NCI-H2029 (cell line): ENCODE data around the gene MNX1.

ENCODE experiments used
- DNase-seq: peaks from one replicate; lab custom pipeline; 2025; lab: John Stamatoyannopoulos, UW

Gene MNX1

DNA sequence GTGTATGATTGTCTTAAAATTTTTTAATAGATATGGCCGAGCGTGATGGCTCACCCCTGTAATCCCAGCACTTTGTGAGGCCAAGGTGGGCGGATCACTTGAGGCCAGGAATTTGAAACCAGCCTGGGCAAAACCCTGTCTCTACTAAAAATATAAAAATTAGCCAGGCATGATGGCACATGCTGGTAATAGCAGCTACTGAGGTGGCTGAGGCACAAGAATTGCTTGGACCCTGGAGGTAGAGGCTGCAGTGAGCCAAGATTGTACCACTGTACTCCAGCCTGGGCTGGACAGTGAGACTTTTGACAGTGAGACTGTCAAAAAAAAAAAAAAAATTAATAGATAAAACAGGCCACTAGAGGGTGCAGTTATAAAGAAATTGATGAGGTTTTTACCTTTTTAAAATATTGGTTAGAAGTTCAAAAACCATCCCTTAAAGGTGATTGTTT, 40.5 kb downstream of the MNX1 start:
- DNase-seq: no peak

DNA sequence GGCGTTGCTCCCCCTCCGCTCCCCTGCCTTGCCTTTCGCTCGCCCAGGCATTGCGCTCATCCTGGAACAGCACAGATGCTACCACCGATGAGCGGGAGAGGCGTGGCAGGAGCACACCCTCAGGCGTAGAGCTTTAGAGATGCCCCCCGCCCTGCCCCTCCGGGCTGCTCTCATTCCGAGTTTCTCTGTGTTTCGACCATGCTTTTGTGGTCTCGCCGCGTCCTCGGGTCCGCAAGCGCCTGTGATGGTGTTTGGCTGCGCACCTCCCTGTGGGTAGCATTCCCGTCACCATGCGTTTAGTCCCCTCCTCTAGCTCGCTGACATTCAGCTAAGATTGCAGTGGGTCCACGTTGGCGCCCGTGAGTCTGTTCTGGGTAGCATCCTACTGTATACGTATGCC, 42.3 kb downstream of the MNX1 start:
- no peak for DNase-seq

DNA sequence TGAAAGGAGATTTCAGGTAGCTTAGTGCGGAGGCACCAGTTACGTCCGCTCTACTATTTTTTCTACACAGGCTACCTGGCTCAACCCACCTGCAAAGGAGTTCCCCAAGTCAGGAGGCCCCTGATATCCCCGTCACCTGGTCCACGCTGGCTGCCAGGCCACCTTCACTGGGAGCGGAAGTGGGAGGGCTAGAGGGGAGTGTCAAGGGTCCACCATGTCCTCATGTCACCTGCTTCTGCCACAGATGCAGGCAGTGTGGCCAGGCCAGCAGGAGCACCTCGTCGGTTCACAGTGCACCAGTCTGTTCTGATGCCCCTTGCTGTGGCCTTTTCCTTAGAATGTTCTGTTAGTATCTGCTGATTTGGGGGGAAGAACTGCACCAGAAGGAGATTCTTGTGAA, 44.1 kb downstream of the MNX1 start:
- DNase-seq: no peak

DNA sequence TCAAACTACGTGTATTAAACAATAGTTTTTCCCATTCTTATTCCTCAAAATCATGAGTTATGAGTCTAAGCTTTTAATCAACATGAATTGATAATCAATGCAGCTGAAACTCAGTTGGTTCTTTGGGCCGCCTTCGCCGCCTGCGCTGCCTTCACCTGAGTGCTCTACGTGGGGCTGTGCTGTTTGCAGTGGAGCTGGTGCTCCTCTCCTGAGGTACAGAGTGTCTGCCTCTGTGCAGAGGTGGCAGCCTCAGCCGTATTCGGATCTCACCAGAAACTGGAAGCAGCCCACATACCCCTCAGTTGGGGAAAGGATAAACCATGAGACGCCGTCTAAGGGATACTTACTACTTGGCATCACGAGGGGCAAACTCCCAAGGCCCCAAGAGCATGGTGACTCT, 45.5 kb downstream of the MNX1 start:
- no peak for DNase-seq

DNA sequence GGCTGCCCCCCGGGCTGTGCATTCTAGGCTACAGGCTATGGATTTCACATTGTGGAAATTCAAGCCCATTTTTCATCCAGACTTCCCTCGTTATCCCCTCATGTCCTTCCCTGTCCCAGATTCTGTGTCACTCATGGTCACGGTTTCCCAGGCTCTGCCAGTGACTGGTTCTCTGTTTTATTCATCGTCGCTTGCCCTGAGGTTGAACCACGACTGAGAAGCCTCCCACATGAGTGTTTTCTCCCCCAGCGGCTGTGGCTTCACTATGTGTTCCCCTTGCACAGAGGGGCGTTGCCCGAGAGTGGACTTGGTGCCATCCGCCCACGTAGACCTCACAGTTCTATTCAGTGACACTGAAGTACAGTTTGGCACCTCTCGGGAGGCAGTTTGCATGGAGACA, 47.0 kb downstream of the MNX1 start:
- no peak for DNase-seq

DNA sequence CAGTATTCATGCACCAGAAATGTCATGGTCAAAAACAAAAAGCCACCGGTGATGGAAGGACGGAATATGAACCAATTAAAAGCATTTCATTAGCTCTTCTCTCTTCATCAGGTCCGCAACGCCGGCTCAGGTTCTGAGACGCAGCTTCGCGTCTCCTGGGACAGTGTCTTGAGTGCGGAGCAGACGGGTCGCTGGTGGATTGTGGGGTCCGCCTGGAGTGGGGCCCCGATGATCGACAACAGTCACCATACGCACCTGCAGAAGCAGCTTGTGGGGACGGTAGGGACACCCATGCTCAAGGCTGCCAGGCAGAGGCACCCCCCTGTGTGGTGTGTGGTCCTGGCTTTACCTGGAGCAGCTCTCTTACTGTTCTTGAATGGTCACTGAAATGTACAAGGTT, 47.6 kb downstream of the MNX1 start:
- DNase-seq: no peak

DNA sequence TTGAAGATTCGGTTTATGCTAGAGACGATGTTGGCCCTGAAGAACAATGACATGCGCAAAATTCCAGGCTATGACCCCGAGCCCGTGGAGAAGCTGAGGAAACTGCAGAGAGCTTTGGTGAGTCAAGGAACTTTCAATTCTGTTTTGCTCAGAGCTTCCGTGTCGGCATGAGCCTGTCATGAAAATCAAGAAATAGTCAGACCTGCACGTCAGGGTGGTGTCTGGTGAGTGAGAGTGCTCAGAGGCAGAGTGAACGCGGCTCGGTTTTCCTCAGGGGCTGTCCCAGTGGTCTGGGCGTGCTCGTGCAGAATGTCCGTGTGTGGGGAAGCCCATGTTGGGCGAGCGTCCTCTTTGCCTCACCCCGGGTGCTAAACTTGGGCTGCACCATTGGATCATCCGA, 48.3 kb downstream of the MNX1 start:
- DNase-seq: no peak

DNA sequence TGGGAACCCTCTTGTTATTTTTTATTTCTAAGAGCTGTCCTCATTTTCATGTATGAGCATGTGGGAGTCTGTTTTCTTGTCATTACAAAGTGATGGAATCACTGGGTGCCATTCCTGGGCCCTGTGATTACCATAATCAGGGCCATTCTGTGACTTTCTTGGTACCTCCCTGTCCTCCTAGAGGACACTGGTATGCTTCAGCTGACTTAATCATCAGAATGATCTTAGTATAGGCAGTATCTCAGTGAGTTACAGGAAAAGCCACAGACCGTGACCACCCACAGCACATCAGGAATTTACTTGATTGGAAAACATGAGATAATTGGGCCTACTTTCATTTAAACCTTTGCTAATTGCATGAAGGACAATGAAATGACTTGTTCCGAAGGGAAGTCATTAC, 53.7 kb downstream of the MNX1 start:
- DNase-seq: no peak

DNA sequence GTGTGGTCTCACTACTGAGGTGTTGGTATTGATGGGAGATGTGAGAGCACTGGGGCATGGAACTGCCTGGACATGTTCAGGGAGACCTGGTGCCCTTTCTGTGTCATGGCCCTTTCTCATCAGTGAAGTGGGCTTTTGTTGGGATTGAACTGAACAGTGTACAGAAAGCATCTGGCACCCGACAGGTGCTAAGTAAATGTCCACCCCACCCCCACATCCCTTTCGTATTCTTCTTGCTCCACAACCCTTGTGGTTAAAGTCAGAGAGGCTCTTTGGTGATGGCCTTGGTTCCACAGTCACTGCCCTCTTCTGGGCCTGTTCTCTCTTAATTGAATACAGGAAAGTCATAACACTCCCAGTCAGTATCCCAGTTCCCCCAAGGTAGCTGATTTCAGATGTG, 55.5 kb downstream of the MNX1 start:
- DNase-seq: no peak
